HG02588 (cell line): ENCODE results near the gene LUZP2.

Source experiments
- ATAC-seq: cut with Tn5 transposase; IDR thresholded peaks from one replicate; pipeline ENCODE4 v1.9.1; 2021; ENCODE audit warnings: mild to moderate bottlenecking, moderate library complexity; ENCODE audit not compliant: unreplicated experiment

Gene LUZP2

GRCh38 chr11:24560324-24560723, 63.5 kb downstream of the LUZP2 start:
- ATAC-seq, result no peak

- ATAC-seq, result no peak
Measured at GRCh38 chr11:24567380-24567779, 70.5 kb downstream of the LUZP2 start.

GRCh38 chr11:24572376-24572775, 75.5 kb downstream of the LUZP2 start:
- no peak for ATAC-seq

- no peak for ATAC-seq
Measured at GRCh38 chr11:24574461-24574860, 77.6 kb downstream of the LUZP2 start.

GRCh38 chr11:24575392-24575791, 78.5 kb downstream of the LUZP2 start:
- no peak for ATAC-seq

- no peak for ATAC-seq
Measured at GRCh38 chr11:24585192-24585591, 88.3 kb downstream of the LUZP2 start.

GRCh38 chr11:24587635-24588034, 90.8 kb downstream of the LUZP2 start:
- no peak for ATAC-seq

- ATAC-seq, result no peak
Measured at GRCh38 chr11:24588081-24588480, 91.2 kb downstream of the LUZP2 start.

GRCh38 chr11:24589064-24589463, 92.2 kb downstream of the LUZP2 start:
- ATAC-seq, result no peak

GRCh38 chr11:24591283-24591682, 94.4 kb downstream of the LUZP2 start:
- no peak for ATAC-seq

GRCh38 chr11:24592360-24592759, 95.5 kb downstream of the LUZP2 start:
- ATAC-seq, result no peak

GRCh38 chr11:24593332-24593731, 96.5 kb downstream of the LUZP2 start:
- ATAC-seq, result no peak

GRCh38 chr11:24594401-24594800, 97.5 kb downstream of the LUZP2 start:
- ATAC-seq, result no peak

- no peak for ATAC-seq
Measured at GRCh38 chr11:24598641-24599040, 101.8 kb downstream of the LUZP2 start.

GRCh38 chr11:24609192-24610119, 112.6 kb downstream of the LUZP2 start:
- ATAC-seq, result no peak

GRCh38 chr11:24615451-24616160, 118.8 kb downstream of the LUZP2 start:
- no peak for ATAC-seq

GRCh38 chr11:24617856-24618255, 121.0 kb downstream of the LUZP2 start:
- ATAC-seq, result no peak

GRCh38 chr11:24619900-24620299, 123.0 kb downstream of the LUZP2 start:
- no peak for ATAC-seq

GRCh38 chr11:24622262-24622661, 125.4 kb downstream of the LUZP2 start:
- no peak for ATAC-seq

GRCh38 chr11:24623121-24623520, 126.3 kb downstream of the LUZP2 start:
- ATAC-seq, result no peak

GRCh38 chr11:24624432-24624831, 127.6 kb downstream of the LUZP2 start:
- no peak for ATAC-seq

- no peak for ATAC-seq
Measured at GRCh38 chr11:24625975-24626374, 129.1 kb downstream of the LUZP2 start.
